IPS DF 19.7 (cell line): ENCODE measurements around the gene ST6GALNAC3.

ENCODE experiments used
- DNase-seq: peaks from one replicate; pipeline ENCODE4 v3.0.0-alpha.2; 2013; ENCODE audit warnings: low read depth, low spot score

The ST6GALNAC3 gene

DNA sequence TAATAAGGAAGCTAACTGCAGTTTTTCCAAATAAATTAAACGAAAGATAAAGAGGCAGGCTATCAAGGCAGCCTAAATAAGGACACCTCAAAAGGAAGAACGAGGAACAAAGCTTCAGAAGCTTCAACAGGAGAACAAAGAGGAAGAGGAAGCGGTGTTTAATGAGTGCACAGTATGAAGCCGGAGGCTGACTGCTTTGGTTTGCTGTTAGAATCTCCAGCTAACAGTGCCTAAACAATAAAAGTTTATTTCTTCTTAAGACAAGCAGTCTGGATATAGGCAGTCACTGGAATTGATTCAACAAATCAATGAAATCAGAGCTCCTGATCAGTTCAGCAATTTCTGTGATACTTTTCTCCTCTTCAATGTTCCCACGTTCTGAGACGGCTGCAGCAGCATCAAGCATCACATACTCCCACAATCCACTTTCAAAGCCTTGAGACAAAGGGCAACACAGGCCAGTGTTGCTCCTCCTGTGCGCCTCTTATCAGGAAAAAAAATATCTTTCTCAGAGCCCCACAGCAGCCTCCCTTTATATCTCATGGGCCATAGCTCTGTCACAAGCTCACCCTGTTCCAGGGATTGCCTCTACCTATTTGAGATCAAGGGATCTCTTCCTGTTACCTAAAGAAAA is 427.2 kb downstream of the ST6GALNAC3 start:
- peak; percentile 80 for DNase-seq

DNA sequence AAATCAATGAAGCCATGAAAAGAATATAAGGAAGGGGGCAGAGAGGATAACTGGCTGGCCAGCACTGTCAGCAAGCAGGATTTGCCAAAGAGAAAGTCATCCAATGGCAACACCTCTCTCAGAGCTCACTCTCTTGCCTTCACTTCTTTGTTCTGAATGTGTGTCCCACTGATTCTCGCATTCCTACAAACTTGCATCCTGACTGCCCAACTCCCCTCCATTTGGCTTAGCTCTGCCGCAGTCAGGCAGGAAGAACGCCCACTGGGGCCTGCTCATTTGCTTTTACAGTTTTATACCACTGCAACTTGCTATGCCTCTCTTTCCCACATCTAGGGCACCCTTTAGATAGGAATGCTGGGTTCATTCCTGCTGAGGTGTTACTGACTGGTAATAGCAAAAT is 428.6 kb downstream of the ST6GALNAC3 start:
- peak; percentile 82 for DNase-seq

DNA sequence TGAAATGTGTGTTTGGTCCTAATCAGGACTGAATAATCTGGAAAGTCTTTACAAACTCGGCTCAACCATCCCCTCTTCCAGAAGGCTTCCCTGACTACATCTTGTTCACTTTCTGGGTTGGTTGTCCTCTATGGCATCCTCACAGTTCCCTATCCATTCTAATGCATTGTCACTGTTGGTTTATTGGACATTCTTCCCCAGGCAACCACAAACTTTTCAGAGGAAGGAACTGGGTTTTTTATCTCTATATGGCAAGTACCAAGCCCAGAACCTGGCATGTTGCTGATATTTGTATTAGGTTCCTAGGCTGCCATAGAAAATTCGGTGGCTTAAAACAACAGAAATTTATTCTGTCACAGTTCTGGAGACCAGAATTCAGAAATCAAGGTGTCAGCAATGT is 429.2 kb downstream of the ST6GALNAC3 start:
- DNase-seq, result no peak

DNA sequence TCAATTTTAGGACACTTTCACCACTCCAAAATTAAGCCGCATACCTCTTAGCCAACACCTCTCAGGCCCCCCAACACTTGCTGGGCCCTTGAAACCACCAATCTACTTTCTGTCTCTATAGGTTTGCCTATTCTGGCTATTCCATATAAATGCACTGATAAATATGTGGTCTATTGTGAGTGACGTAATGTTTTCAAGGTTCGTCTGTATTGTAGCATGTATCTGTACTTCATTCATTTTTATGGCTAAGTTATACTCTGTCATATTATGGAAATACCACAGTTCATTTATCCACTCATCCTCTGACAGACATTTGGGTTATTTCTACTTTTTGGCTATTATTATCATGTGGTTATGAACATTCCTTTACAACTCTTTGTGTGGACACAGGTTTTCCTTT is 432.8 kb downstream of the ST6GALNAC3 start:
- no peak for DNase-seq

DNA sequence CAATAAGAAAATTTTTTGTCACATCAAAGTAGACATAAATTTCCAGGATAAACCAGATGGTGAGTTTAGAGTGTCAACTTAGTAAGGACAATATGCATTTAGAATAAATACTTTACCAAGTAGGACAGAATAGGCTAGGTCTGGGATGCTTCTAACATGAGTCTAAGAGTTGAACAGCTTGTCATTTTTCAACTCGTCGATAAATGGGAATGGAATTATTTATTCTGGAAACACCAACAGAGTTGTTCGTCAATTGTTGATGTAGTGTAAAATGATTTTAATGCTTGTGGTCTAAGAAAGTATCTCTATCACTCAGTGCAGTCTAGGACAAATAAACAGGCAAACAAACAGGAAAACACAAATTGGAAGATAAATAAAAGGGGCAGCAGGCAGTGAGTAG is 434.3 kb downstream of the ST6GALNAC3 start:
- DNase-seq, result no peak

DNA sequence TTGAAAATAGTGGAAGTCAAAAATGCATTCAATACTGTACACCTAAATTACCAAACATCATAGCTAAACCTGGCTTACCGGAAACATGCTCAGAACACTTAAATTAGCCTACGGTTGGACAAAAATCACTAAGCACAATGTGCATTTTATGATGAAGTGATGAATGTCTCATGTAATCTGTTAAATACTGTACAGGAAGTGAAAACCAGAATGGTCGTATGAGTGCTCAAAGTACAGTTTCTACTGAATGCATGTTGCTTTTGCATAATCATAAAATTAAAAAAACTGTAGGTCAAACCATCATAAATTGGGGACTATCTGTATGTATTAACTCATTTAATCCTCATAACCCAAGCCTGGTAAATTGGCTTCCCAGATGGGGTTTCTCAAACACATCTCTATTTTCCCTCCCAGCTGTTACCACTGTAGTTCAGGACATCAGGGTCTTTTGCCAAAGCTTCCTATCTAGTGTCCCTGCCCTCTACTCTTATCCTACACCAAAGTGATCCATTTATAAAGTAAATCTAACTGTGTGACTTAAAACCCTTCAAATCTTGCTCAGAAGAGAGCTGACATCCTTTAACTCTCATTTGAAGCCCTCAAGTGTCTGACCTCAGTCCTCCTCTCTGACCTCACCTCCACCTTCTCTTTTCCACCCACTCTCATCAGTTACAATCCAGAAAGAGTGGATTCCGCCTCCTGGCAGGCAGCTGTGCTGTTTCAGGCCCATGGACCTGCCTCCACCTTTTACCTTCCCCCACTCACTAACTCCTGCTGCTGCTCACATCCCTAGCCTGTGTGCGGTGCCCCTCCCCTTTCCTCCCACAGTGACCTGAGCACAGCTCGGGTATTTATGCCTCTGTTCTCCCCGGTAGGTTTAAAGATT is 436.4 kb downstream of the ST6GALNAC3 start:
- DNase-seq, result peak; percentile 50

DNA sequence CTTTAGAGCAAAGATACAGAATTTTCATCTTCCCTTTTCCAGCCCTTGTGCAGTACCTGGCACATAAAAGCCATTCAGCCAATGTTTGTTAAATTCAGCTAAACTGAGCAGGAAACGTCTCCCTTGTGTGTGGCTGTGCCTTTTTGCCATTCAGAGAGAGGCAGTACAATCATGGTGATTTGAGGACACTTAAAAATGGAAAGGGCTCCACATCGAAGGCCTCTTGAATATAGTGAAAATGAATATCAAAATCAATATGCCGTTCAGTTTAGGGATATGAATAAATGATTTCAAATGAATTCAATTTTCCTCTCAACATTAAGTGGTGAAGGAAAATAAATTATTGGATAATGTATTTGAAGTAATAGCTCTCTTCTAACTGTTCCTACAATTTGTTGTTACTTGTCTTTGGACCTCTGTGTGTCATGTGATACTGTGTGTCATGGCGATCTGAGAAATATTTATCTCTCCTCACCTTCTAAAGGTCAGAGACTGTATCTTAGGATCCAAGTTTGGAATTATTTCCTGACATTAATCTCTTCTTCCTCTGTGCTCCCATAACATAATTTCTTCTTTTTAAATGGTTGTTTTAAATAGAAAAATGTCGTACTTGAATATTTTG is 437.1 kb downstream of the ST6GALNAC3 start:
- no peak for DNase-seq

DNA sequence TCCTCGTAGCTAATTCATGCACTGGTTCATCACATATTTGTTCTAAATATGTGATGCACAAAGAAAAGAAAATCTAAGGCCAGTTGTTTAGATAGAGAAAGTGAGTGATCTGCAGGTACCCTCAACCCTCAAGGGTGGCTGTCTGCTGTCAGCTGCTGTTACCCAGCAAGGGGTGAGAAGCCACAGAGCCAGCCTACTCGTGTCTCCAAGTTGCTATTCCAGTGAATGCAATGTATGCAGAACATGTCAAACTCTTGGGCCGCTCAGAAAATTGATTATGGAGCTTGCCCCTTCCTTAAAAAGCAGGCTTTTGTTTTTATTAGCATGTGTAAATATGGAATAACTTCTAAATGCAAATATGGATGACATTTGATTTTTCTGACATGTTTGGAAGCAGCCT is 456.4 kb downstream of the ST6GALNAC3 start:
- no peak for DNase-seq

DNA sequence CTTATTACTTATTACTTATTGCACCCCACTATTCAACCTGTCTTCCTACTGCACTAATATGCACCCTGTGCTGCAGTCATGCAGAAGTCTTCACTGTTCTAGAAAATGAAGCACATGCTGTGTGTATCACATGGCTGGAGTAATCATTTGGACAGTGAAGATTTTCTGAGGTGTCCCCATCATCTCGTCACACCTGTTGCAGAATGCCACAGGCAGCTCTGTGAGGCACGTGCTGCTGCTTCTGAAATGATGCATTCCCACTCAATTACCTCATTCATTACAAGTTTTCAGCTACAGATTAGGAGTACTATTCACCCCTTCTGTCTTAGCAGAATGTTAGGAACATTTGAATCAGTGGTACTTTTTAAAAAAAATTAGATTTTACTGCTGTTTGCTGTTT is 467.1 kb downstream of the ST6GALNAC3 start:
- DNase-seq, result no peak

DNA sequence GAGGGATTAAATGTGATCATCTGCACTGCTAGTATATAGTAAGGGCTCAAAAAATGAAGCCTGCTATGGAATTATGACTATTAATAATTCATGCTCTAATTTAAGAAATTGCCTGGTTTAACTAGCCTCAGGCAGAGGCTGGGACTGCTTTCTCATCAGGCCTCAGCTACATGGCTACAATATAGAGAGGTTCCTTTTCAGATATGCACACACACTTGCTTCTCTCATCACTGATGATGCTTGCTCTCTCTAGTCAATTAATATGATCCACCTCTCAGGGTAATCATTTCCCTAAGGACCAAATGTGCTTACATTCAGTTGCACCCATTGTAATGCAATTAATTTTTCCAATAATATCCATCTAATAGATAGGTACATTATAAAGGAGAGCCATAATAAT is 467.8 kb downstream of the ST6GALNAC3 start:
- DNase-seq, result no peak

DNA sequence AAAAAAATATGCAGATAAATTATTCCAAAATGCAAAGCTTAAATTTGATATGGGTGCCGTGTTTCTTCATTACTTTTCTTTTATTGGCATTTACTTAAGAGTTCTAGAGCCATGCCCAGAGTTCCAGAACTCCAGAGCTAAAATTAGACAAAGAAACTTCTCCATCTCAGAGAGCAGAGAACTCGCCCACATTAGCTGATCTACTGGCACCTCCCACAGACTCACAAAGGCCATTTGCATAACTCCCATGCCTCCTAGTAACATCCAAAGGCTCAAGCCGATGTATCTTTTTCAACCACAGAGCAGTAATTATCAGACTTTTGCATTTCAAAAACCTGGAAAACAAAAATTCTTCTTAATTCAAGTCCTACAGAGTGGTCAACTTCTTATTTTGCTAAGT is 468.9 kb downstream of the ST6GALNAC3 start:
- no peak for DNase-seq

DNA sequence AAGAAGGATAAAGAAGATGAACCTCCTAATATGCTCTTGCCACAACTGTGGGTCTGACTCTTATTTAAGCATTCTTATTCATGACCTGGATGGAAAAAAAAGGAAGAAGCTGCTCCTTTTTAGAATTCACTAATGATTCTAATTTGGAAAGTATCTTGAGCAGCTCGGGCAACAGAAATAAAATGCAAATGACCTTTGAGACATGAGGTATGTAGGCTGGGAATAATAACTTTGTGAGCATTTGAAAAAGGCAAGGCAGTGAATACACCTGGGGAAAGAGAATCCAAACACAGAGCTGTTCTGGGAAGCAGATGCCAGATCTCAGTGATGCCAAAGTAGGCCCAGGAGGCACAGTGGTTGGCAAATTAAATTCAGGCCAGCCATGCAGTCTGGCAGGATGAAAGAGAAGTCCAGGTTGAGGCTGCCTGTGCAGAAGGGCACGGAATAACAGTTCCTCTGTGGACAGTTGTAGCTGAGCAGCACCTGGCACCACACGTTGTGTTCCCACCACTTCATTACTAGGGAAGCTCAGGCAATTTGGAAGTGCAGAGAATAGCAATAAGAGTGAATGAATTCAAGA is 471.9 kb downstream of the ST6GALNAC3 start:
- DNase-seq, result no peak

DNA sequence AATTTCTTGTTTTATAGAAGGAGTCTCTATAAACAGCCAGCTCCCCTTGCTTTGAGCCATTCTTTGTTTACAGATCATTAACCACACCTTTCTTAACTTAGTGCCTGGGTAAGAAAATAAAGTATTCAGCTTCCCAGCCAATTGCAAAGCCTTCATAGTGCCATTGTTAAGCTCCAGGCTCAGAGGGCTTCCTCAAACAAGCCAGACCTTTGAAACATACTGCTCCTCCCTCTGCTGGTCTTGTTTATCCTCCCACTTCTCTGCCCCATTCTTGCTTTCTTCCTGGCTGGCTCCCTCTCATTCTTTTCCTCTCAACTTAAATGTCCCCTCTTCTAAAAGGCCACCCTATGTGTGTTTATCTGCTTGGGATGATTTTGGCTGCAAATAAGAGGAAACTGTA is 473.4 kb downstream of the ST6GALNAC3 start:
- peak; percentile 23 for DNase-seq

DNA sequence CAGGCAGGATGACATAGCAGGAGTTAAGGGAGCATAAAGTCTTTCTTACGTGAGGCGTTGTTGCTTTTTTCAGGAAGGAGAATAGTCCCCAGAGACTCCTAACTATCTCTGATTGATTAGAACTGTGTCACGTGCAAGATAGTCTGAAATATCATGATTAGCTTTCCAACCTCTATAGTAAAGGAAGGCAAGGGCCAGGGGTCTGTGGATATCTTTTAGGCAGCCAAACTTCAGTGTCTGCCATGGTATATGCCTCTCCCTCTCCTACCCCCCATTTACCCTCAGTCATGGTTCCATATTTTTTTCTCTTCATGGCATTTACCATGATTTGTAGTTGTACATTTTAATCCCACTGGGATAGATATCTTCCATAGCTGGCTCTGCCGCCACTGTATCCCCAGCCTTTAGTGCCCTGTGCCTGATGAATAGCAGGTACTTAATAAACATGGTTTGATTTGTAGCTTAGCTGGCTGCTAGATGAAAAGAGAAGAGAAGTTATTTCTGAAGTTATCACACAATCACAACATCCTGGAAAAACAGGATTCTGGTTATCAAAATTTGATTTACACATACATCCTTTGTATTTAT is 474.1 kb downstream of the ST6GALNAC3 start:
- no peak for DNase-seq

DNA sequence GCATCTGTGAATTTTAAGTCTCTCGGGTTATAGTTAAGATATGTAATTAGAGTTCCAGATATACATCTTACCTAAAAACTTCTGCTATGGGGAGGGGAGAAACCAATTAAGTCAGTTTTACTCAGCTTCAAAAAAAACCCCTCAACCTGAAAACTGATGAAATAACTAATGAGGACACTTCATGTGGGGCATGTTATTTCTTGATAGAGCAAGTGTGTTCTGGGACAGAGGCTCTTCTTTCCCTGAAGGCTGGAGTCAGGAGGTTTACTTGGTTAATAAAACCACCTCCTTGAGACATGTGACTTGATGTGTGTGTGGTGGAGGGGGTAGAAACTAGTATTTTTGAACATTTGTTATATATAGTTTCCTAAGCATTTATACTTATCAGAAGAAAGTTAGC is 479.7 kb downstream of the ST6GALNAC3 start:
- DNase-seq, result no peak

DNA sequence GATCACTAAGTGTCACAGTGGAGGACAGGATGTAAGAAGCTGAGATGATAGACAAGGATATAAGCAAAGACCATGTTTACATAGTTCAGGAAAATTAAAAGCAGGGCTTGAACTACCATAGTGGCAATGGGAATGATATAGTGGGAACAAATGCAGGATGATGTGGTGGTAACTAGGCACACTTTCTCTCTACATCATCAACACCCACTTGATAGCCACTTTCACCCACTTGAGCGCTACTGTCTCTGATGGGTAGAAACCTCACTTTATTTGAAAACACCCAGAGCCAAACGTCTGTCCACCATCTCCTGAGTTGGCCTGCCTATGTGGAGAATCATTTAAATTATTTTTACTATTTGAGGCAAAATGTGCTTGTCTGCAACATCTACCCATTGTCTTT is 487.7 kb downstream of the ST6GALNAC3 start:
- DNase-seq, result no peak

DNA sequence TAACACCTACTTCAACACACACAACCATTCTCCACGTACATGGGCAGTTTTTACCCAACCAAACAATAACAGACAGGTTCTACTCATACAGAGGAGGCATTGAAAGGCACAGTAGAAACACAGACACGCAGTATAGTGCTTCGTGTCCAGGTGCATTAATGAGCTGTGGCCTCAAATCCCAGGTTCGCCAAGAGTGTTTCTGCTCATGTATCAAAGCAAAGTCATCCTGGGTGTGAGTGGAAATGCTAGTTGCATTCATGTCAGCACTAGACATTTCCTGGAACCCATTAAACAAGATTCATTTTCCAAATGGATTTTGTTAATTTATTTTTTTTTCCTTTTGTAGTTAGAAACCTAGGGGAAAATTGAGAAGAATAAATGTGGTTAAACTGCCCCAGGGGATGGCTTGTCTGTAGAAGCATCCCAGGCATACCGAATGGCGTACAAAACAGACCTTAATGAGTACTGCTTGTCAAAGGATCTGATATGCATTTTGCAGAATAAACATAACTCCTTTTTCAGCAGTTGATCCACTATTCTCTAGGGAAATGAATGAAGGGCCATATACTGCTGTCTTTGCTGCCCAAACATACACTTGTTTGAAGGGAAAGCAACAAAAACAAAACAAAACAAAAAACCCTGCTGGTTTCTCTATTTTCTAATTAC is 494.2 kb downstream of the ST6GALNAC3 start:
- no peak for DNase-seq

DNA sequence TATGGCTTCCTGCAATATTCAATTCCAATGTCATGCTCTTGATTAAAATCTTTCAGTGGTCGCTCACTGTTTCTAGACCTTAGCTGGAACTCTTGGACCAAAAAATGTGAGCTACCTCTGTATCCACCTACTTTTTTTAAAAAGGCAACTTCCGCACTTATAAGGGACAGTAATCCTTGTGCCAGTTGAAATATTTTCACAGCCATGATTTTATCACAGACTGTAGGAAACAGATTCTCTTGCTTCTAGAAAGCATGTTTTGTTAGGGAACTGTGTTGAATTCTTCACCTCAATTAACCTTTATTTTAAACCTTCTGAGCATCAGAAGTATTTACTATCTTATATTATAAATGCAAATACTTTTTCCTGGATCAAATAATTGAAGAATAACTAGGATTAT is 496.7 kb downstream of the ST6GALNAC3 start:
- DNase-seq, result no peak

DNA sequence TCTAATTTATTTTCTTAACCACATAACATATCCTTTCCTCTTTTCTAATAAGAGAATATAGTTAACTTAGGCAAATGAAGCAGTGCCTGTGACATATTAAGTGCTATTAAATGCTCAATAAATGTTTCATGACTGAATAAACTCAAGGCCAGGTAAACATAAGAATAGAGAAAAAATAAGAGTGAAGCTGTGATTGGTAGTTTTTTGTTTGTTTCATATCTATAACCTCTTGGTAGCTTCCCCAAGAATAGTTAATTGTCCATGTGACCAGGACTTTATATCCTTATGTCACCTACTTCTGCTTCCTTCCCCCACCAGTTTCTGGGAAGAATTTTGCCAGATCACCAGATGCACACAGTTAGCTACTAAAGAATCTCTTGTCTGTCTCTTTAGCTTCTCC is 497.7 kb downstream of the ST6GALNAC3 start:
- no peak for DNase-seq

DNA sequence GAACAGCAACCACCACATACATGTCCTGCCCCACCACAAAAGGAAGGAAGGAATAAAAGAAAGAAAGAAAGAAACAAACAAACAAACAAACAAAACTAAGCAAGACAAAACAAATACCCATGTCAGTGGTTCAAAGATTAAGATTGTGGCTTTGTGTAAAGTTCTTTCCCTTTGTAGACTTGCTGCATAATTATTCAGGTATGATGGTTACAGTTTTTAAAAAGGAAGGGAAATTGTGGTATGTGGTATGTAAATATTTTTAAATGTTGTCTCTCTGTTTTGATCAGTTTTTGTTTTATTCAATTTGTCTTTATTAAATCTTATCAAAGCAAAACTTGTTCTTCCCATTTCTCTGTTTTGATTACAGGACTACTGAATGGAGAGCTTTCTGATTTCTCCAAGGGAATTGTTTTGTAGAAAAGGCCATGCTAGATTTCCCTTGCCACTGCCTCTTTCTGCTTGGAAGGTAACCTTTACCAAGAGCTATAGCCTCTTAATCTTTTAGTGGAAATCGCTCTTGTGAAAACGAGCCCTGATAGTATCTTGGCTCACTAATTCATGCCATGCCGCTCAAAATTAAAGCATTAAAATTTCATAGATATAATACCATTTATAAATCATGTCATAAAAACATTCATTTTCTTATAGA is 502.5 kb downstream of the ST6GALNAC3 start:
- no peak for DNase-seq
